HUDEP-2 (cell line): ENCODE data around the gene UBALD2.
"Not testable (repeated sequence)": the region's sequence is repeated elsewhere in the genome, so short reads cannot be mapped to it uniquely, and the experiment has no call there.

Source experiments
- DNase-seq, 76 experiments: peaks; one replicate each; lab custom pipeline; 2025; ENCODE audit not compliant: unreplicated experiment in 76 of 76; lab: John Stamatoyannopoulos, UW

Gene UBALD2

DNA sequence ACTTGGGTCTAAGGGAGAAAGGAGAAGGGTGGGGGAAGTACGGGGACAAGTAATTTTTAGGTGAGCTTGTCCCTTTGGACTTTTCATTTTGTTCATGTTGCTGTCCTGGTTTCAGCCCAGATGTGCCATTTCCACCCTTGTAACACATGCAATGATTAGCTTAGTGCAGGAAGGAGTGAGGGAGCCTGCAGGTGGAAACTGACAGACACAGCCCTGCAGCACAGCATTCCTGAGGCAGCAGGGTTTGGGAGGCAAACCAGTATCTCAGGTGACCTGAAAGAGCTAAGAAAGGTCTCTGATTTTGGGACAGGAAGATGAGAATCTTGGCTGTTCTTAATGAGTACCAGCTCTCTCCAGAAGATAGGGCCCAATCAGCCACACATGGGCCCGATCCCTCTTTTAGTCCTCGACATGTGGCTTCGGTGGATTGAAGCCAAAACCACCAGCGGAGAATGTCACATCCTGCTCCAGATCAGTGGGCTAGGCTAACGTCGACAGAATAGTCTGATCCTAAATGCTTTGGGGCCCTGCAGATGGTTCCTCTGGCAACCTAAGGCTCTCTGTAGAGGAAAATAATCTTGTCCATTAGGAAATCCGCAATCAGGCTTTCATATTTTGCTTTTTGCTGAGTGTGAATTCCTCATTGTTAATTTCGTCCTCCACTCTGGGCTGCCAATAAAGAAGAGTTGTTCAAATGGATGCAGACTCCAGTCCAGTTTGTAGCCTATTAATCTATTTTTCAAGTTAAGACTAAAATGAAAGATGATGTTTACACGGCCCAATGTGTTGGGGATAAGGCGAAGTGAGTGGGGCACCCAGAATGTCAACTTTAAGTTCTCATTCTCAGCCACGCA lies 21.1 kb upstream of the UBALD2 start:
- peak in 14 of 76 experiments; percentile 4 to 40 (median 14) for DNase-seq

GRCh38 chr17:76244721-76245120 lies 20.4 kb upstream of the UBALD2 start:
- not testable (repeated sequence) for DNase-seq

GRCh38 chr17:76246080-76247066 lies 18.8 kb upstream of the UBALD2 start:
- DNase-seq: no peak

DNA sequence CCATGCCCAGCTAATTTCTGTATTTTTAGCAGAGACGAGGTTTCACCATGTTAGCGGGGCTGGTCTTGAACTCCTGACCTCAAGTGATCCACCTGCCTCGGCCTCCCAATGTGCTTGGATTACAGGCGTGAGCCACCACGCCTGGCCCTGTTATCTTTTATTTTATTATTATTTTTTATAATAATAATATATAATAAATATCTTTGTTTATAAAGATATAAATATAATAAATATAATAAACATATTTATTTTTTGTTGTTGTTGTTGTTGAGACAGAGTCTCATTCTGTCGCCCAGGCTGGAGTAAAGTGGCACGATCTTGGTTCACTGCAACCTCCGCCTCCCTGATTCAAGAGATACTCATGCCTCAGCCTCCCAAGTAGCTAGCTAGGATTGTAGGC lies 17.8 kb upstream of the UBALD2 start:
- DNase-seq: no peak

DNA sequence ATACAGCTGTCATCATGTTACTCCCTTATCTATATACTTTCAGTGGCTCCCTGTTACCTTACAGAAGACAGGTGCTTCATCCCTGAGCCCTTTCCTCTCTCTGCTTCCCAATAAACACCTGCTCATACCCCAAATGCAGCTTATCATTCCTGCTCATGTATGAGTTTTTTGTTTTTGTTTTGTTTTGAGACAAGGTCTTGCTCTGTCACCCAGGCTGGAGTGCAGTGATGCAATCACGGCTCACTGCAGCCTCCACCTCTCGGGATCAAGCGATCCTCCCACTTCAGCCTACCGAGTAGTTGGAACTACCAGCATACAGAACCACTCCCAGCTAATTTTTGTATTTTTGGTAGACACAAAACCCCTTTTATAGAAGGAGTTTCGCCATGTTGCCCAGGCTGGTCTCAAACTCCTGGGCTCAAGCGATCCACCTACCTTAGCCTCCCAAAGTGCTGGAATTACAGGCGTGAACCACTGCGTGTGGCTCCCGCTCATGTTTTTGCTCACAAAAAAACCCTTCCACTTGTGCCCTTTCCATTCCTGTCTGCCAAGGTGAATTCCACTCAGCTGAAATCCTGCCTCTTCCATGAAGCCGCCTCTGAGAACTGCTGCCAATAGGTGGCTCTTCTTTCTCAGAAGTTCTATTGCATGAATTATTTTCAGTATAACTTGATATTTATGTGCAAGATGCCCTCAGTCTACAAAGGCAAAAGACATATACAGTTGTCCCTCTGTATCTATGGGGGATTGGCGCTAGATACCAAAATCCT lies 16.9 kb upstream of the UBALD2 start:
- DNase-seq: no peak

DNA sequence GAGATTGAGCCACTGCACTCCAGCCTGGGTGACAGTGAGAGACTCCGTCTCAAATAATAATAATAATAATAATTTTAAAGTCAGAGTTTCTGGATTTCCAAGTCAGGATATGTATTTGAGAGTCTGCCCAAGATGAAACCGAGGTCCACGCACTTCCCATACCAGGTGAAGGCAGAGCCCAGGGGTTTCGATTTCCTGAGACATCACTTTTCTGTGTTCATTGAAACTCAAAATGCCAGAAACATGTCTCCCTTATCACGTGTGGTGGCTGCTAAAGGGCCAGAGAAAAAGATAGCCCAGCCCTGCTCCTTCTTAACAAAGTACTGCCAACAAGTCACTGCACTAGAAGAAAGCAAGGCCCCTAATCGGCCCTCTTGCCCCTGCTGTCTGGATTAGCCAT lies 15.0 kb upstream of the UBALD2 start:
- DNase-seq: no peak

- no peak for DNase-seq
Observed at GRCh38 chr17:76251478-76252039, 13.6 kb upstream of the UBALD2 start.

DNA sequence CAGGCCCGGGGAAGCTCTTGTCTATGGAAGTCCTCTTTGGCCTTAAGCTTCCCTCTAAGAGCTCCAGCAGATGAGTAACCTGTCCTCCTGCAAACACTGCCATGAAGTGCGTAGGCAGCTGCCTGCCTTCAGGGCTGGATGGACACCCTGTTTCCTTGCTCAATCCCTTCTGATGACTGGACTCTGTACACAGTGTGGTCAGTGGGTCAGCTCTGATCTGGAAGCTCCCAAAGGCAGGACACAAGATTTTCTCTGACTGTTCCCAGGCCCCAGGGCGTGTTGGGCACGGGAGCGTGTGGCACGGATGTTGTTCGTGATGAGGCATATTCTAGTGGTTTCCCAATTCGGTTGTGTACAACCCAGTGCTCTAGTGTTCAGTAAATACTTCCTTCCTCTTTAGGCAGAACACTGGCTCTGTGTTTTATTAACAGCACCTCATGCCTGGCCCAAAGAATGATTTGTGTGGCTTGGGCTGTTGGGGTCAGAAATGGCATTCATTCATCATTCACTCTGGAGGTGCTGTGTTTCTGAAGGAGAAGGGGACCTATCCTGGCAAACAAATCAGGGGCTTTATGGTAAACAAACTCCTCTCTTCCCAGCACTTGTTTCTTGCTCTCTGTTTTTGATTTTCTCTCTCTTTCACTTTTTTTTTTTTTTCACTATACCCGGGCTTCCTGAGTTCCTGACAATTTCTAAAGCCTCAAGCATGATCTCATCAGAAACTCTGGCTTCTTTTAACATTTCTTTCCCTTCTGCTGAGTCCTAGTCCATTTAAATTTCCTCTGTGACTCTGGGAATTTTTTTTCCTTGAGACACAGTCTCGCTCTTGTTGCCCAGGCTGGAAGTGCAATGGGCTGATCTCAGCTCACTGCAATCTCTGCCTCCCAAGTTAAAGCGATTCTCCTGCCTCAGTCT lies 12.9 kb upstream of the UBALD2 start:
- no peak for DNase-seq

DNA sequence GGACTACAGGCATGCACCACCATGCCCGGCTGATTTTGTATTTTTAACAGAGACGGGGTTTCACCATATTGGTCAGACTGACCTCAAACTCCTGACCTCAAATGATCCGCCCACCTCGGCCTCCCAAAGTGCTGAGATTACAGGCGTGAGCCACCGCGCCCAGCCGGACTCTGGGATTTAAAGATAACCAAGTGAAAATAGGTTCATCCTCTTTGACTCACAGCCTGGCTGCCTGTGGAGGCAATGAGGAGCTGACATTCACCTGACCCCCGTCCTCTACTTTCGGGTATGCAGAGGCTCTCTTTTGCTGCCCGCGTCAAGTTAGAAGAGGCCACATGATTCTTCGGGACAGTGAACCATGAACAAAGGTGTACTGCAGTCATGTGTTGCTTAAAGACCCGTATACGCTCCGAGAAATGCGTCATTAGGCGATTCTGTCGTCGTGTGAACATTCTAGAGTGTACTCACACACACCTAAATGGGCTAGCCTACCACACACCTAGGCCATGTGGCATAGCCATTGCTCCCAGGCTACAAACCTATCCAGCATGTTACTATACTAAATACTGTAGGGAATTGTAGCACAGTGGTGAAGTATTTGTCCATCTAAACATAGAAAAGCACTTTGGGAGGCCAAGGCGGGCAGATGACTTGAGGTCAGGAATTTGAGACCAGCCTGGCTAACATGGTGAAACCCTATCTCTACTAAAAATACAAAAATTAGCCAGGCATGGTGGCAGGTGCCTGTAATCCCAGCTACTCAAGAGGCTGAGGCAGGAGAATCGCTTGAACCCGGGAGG lies 12.0 kb upstream of the UBALD2 start:
- DNase-seq: not testable (repeated sequence)

- no peak for DNase-seq
Observed at GRCh38 chr17:76253841-76254240, 11.3 kb upstream of the UBALD2 start.

- DNase-seq: no peak
Observed at GRCh38 chr17:76254275-76254674, 10.9 kb upstream of the UBALD2 start.

GRCh38 chr17:76255801-76256429 lies 9.2 kb upstream of the UBALD2 start:
- no peak for DNase-seq

- DNase-seq: not testable (repeated sequence)
Observed at GRCh38 chr17:76256430-76257050, 8.6 kb upstream of the UBALD2 start.

- DNase-seq: no peak
Observed at GRCh38 chr17:76260220-76260619, 4.9 kb upstream of the UBALD2 start.

DNA sequence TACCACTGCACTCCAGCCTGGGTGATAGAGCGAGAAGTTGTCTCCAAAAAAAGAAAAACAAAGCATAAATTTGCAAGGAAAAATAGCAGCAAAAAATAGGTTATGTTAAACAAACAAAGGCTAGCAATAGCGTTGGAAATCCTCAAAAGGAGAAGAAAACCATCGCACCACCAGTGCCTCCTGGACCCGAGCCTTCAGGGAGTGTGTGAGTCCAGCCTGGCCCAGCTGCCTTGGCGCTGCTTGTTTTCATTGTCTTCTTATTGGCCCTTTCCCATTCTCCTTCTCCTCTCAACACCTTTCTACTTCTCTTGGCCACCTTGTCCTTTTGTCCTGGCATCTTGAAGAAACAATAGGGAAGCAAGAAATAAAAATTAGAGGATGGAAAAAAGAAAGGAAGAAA lies 4.5 kb upstream of the UBALD2 start:
- no peak for DNase-seq

- DNase-seq: no peak
Observed at GRCh38 chr17:76261421-76262215, 3.5 kb upstream of the UBALD2 start.
